Astrocyte of the spinal cord (primary cell): Measurements from ENCODE around the gene TTC39B.
"Not testable (repeated sequence)": the region's sequence is repeated elsewhere in the genome, so short reads cannot be mapped to it uniquely, and the experiment has no call there.

Experiments
- DNase-seq: peaks from one replicate; pipeline ENCODE4 v3.0.0; 2011; ENCODE audit warnings: low read depth, low spot score
- H3K4me3 ChIP-seq: 2 replicates; pipeline ENCODE4 v1.5.1; 2011; ENCODE audit warnings: low read depth, mild to moderate bottlenecking, low read length, moderate library complexity
- in situ Hi-C: cut with HindIII; loops from 2 replicates; pipeline ENCODE4 v1.10.0; 2017; ENCODE audit warnings: low sequenced_read_pairs
- TF ChIP-seq, protein P1 (sequence below): IDR thresholded peaks from 2 replicates; pipeline ENCODE4 v1.5.1; 2012; ENCODE audit warnings: low read depth, mild to moderate bottlenecking, low read length, inconsistent platforms

TTC39B gene

DNA sequence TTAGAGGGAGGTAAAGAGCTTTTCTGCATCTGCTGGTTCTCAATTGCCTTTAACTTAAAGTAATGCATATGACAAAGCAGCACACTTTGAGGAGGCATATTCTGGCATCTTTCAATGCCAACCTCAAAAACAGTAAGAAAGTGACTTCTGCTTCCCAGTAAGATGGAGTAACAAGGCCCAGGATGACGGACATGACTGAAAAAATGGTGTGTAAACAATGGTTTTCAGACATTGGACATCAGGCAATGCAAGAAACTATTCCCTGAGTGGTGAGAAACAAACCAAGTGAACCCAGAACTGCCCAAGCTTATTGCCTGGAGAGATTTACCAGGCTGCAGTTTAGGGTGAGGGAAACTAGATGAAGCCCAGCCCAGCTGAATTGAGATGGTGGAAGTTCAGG lies 39.8 kb upstream of the TTC39B start:
- DNase-seq, result no peak
- in situ Hi-C loops, result no loop called here
- no peak overlapping the region for H3K4me3 ChIP-seq
- TF ChIP-seq, protein P1, sequence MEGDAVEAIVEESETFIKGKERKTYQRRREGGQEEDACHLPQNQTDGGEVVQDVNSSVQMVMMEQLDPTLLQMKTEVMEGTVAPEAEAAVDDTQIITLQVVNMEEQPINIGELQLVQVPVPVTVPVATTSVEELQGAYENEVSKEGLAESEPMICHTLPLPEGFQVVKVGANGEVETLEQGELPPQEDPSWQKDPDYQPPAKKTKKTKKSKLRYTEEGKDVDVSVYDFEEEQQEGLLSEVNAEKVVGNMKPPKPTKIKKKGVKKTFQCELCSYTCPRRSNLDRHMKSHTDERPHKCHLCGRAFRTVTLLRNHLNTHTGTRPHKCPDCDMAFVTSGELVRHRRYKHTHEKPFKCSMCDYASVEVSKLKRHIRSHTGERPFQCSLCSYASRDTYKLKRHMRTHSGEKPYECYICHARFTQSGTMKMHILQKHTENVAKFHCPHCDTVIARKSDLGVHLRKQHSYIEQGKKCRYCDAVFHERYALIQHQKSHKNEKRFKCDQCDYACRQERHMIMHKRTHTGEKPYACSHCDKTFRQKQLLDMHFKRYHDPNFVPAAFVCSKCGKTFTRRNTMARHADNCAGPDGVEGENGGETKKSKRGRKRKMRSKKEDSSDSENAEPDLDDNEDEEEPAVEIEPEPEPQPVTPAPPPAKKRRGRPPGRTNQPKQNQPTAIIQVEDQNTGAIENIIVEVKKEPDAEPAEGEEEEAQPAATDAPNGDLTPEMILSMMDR, result no peak

- TF ChIP-seq, protein P1, result no peak
- no peak overlapping the region for H3K4me3 ChIP-seq
- DNase-seq, result no peak
- in situ Hi-C loops, result no loop called here
These were observed 37.2 kb upstream of the TTC39B start for GRCh38 chr9:15344191-15344590.

- DNase-seq, result no peak
- in situ Hi-C loops, result no loop called here
- TF ChIP-seq, protein P1, result no peak
- H3K4me3 ChIP-seq, result no peak overlapping the region
These were observed 26.4 kb upstream of the TTC39B start for GRCh38 chr9:15333376-15333881.

DNA sequence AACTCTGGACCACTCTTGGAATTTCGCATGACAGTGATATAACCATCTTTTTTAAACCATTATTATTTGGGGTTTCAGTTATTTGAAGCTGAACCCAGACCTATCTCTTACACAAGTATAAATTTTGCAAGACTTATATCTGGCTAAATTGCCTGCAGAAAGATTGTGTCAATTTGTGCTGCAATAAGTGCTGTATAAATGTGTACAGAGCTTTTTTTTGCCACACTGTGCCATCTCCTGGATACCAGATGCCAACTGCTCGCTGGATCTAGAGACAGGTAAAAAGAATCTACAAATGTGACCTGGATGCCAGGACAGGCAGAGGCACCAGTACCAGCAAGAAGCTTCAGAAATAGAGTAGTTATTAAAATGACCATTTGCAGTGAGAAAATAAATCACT lies 25.9 kb upstream of the TTC39B start:
- TF ChIP-seq, protein P1, result no peak
- no peak overlapping the region for H3K4me3 ChIP-seq
- DNase-seq, result no peak
- in situ Hi-C loops, result no loop called here

DNA sequence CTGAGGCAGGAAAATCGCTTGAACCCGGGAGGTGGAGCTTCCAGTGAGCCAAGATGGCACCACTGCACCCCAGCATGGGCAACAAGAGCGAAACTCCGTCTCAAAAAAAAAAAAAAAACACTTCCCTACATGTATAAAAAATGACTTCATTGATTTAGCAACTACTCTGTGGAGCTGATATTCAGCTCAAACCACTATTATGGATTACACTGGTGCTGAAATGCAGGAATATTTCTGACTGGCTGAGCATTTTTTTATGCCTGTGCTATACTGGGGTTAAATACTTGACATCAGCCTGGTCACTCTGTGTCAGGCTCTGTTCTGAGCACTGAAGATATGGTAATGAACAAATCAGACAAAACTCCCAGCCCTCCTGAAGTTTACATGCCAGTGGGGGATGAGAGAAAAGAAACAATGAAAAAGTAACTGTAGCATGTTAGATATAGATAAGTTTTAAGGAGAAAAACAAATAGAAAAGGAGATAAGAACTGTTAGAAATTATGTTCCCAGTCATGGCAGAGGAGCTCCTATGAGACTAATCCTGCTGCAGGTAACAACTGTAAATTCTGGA lies 22.6 kb upstream of the TTC39B start:
- H3K4me3 ChIP-seq, result no peak overlapping the region
- DNase-seq, result no peak
- TF ChIP-seq, protein P1, result no peak
- in situ Hi-C loops, result no loop called here

GRCh38 chr9:15328946-15329345 lies 21.9 kb upstream of the TTC39B start:
- no peak for DNase-seq
- in situ Hi-C loops, result no loop called here
- TF ChIP-seq, protein P1, result no peak
- H3K4me3 ChIP-seq, result no peak overlapping the region

GRCh38 chr9:15322695-15323094 lies 15.7 kb upstream of the TTC39B start:
- H3K4me3 ChIP-seq, in situ Hi-C loops, DNase-seq: not testable (repeated sequence)

GRCh38 chr9:15319661-15320060 lies 12.6 kb upstream of the TTC39B start:
- in situ Hi-C loops, DNase-seq, H3K4me3 ChIP-seq: not testable (repeated sequence)
